Liver (tissue), 9 donors: ENCODE measurements around the gene MAP4K3. TPM values are rescaled to one million over a fixed set of nuclear protein-coding genes. Genes with fewer than 3 reads are reported as not detected.
A peak's percentile ranks its signal among the peaks of the same experiment; 100 is the strongest.

ENCODE experiments used
- DNase-seq: peaks from one replicate; pipeline ENCODE4 v3.0.0-alpha.2; 2017; ENCODE audit warnings: low spot score
- H3K27ac ChIP-seq, 2 donors: one replicate each; pipeline ENCODE4 v1.7.0; 2013; ENCODE audit warnings: inconsistent platforms in 2 of 2, low read length in 2 of 2, control low read depth in 1 of 2, low read depth in 1 of 2, mild to moderate bottlenecking in 1 of 2
- H3K27me3 ChIP-seq, 4 donors: one replicate each; pipeline versions ENCODE4 v1.6.1 to v1.7.0; 2013; ENCODE audit warnings: low read length in 3 of 4, inconsistent platforms in 1 of 4, mild to moderate bottlenecking in 1 of 4, moderate library complexity in 1 of 4; ENCODE audit not compliant: control insufficient read depth in 4 of 4, insufficient read depth in 4 of 4
- H3K36me3 ChIP-seq, 4 donors: one replicate each; pipeline versions ENCODE4 v1.6.1 to v1.7.0; 2013; ENCODE audit warnings: low read length in 3 of 4, mild to moderate bottlenecking in 3 of 4, low read depth in 1 of 4, moderate library complexity in 1 of 4; ENCODE audit not compliant: control insufficient read depth in 4 of 4, insufficient read depth in 3 of 4
- H3K4me1 ChIP-seq, 4 donors: one replicate each; pipeline versions ENCODE4 v1.6.1 to v1.7.0; 2013; ENCODE audit warnings: low read length in 3 of 4, mild to moderate bottlenecking in 3 of 4, moderate library complexity in 1 of 4; ENCODE audit not compliant: control insufficient read depth in 4 of 4, insufficient read depth in 4 of 4
- H3K4me3 ChIP-seq, 3 donors: one replicate each; pipeline versions ENCODE4 v1.6.1 to v1.7.0; 2013; ENCODE audit warnings: low read length in 3 of 3, control low read depth in 1 of 3, low read depth in 1 of 3, mild to moderate bottlenecking in 1 of 3
- H3K9ac ChIP-seq, 2 donors: one replicate each; pipeline ENCODE4 v1.7.0; 2013; ENCODE audit warnings: low read length in 2 of 2, mild to moderate bottlenecking in 2 of 2, moderate library complexity in 2 of 2, control low read depth in 1 of 2, low read depth in 1 of 2
- H3K9me3 ChIP-seq, 4 donors: one replicate each; pipeline versions ENCODE4 v1.6.1 to v1.7.0; 2013; ENCODE audit warnings: low read length in 3 of 4; ENCODE audit not compliant: control insufficient read depth in 4 of 4
- FOXA2 ChIP-seq: IDR thresholded peaks from 2 replicates; pipeline ENCODE4 v1.6.1; 2016; ENCODE audit warnings: antibody characterized with exemption
- HNF4G ChIP-seq: IDR thresholded peaks from 2 replicates; pipeline ENCODE4 v1.6.1; 2016; ENCODE audit warnings: antibody characterized with exemption
- NR2F2 ChIP-seq: IDR thresholded peaks from 2 replicates; pipeline ENCODE4 v1.6.1; 2016; ENCODE audit warnings: antibody characterized with exemption
- RAD21 ChIP-seq, 2 donors: IDR thresholded peaks; 2 replicates each; pipeline ENCODE4 v1.6.1; 2016; ENCODE audit warnings: antibody characterized with exemption in 2 of 2, mild to moderate bottlenecking in 2 of 2
- RXRA ChIP-seq, 2 donors: IDR thresholded peaks; 2 replicates each; pipeline ENCODE4 v1.6.1; 2017 to 2018; ENCODE audit warnings: antibody characterized with exemption in 2 of 2, mild to moderate bottlenecking in 1 of 2
- SP1 ChIP-seq: IDR thresholded peaks from 2 replicates; pipeline ENCODE4 v1.6.1; 2018; ENCODE audit warnings: antibody characterized with exemption, mild to moderate bottlenecking
- YY1 ChIP-seq: IDR thresholded peaks from 2 replicates; pipeline ENCODE4 v1.6.1; 2016; ENCODE audit warnings: antibody characterized with exemption, mild to moderate bottlenecking
- WGBS: extraction: QIAGEN DNeasy Blood & Tissue Kit; methylation state at CpG from one replicate; pipeline ENCODE4 v1.1.7; 2013; 5-methylcytosine and 5-hydroxymethylcytosine counted together
- polyA plus RNA-seq, 2 donors: library from polyadenylated mRNA; stranded (reverse) in 1 of 2; unstranded in 1 of 2; fragments of 200-250 nt in 1 of 2; fragments of >200 nt in 1 of 2; fragmentation: Nextera tagmentation in 1 of 2; extraction: Ambion mirVana in 1 of 2; gene quantifications; one replicate each; pipeline versions ENCODE4 v1.2.1 to v1.2.3, GENCODE V29; 2013 to 2015
- total RNA-seq, 2 donors: library from RNA; depleted of rRNA; stranded (reverse); fragments of >200 nt; gene quantifications; one replicate each; pipeline ENCODE4 v1.2.3, GENCODE V29; 2014
- TF ChIP-seq, protein P1 (sequence below): fragments of 150-350 bp; IDR thresholded peaks from 2 replicates; pipeline ENCODE4 v1.5.1; 2017; ENCODE audit warnings: improper control_type of control experiment, low read depth, low read length; ENCODE audit not compliant: missing input control
- TF ChIP-seq, protein P2 (sequence below): IDR thresholded peaks from 2 replicates; pipeline ENCODE4 v1.6.1; 2016; ENCODE audit warnings: antibody characterized with exemption
- TF ChIP-seq, protein P3 (sequence below): IDR thresholded peaks from 2 replicates; pipeline ENCODE4 v1.6.1; 2016; ENCODE audit warnings: antibody characterized with exemption
- donor health status: healthy.
- donor health status: healthy.
- donor health status: healthy.
- donor health status: healthy.
- donor health status: healthy.

Gene MAP4K3
- total RNA-seq = 10 to 100 TPM; 14.5 to 23.8 TPM
- 1 to 10 TPM; 6.2 to 7.3 TPM for polyA plus RNA-seq

DNA sequence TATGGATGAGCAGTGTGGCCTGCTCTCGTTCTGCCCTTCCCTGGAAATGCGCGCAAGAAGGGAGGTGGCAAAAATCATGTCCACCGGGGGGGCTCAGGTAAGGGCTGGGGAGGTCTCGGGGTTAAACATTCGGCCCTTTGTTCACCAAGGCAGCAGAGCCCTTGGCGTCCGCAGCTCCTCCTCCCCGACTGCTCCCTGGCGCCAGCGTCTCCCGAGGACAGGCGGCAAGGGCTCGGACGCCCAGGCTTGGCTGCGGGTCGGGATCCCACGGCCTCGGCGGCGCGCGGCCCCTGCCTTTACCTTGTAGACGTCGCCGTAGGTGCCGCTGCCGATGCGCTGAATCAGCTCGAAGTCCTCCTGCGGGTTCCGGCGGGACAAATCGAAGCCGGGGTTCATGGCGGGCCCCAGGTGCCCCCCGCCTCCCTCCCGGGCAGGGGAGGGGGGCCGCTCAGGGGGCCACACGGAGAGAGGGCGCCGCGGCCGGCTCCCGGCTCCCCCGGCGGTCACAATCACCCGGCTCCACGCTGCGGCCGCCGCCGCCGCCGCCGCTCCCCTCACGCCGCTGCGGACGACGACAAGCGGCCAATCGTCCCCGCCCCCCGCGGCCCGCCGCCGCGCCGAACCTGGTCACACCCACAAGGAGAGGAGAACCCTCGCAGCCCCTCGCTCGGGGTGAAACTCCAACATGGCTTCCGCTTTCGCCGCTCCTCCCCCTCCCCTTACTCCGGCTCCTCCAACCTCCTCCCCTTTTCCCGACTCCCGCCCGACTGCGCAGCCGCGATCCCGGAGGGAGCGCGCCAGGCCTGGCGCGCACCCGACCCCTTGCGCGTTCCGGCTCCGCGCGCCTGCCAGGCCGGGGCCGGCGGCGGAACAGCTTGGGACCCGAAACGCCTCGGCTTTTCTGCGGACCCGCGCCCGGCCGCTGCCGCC is at the start of gene MAP4K3:
Gene MAP4K3 (minus strand): TSS at position 694 of the 930 bp plus-strand sequence. CDS start 298 bp downstream, at position 396.
- H3K9ac ChIP-seq = peak within 1 kb of the TSS; percentile 78 to 91
- H3K27ac ChIP-seq = peak within 1 kb of the TSS; percentile 89 to 91
- under 1% methylated on average over 109 of the region's 109 CpGs for WGBS
- no peaks in the 10 kb centered on the region for H3K36me3 ChIP-seq
- H3K4me1 ChIP-seq = peaks cover 7 to 29% (median 20%) of the 10 kb centered on the region in 4 donors
- DNase-seq = peak; percentile 88
- no peaks in the 10 kb centered on the region for H3K9me3 ChIP-seq
- H3K4me3 ChIP-seq = peak within 1 kb of the TSS; percentile 89 to 98 (median 95)
- peak in 1 of 2 donors; percentile 9 for TF ChIP-seq RXRA (IDR thresholded peaks at IDR 0.05)
- peak; percentile 89 for TF ChIP-seq YY1
- TF ChIP-seq, protein P1, sequence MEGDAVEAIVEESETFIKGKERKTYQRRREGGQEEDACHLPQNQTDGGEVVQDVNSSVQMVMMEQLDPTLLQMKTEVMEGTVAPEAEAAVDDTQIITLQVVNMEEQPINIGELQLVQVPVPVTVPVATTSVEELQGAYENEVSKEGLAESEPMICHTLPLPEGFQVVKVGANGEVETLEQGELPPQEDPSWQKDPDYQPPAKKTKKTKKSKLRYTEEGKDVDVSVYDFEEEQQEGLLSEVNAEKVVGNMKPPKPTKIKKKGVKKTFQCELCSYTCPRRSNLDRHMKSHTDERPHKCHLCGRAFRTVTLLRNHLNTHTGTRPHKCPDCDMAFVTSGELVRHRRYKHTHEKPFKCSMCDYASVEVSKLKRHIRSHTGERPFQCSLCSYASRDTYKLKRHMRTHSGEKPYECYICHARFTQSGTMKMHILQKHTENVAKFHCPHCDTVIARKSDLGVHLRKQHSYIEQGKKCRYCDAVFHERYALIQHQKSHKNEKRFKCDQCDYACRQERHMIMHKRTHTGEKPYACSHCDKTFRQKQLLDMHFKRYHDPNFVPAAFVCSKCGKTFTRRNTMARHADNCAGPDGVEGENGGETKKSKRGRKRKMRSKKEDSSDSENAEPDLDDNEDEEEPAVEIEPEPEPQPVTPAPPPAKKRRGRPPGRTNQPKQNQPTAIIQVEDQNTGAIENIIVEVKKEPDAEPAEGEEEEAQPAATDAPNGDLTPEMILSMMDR = no peak
- peak in 1 of 2 donors; percentile 21 for TF ChIP-seq RAD21 (IDR thresholded peaks at IDR 0.05)
- peak; percentile 4 for TF ChIP-seq HNF4G
- TF ChIP-seq, protein P2, sequence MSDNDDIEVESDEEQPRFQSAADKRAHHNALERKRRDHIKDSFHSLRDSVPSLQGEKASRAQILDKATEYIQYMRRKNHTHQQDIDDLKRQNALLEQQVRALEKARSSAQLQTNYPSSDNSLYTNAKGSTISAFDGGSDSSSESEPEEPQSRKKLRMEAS = no peak
- TF ChIP-seq, protein P3, sequence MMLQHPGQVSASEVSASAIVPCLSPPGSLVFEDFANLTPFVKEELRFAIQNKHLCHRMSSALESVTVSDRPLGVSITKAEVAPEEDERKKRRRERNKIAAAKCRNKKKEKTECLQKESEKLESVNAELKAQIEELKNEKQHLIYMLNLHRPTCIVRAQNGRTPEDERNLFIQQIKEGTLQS = no peak
- no peak for TF ChIP-seq FOXA2
- peak; percentile 16 for TF ChIP-seq SP1
- H3K27me3 ChIP-seq = no peaks in the 10 kb centered on the region

DNA sequence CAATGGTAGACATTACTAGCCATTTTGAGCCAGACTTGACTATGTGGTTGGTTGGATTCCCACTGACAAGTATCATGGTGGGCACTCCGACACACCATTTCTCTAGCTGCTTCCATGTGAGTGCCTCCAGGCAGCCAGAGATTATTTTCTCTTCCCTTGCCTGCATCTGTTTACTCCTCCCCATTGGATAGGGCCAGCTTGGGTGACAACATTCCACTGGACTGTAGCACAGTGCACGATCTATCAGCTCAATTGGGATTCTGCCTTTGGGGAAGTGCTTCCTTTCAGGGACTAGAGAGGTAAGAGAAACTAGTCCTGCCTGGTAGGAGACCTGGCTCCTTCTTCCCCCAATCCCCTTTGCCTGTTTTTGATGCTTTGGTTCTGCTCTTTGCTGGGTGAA is 49.0 kb upstream of the MAP4K3 start:
- TF ChIP-seq, protein P3 = no peak
- no peak for TF ChIP-seq NR2F2

DNA sequence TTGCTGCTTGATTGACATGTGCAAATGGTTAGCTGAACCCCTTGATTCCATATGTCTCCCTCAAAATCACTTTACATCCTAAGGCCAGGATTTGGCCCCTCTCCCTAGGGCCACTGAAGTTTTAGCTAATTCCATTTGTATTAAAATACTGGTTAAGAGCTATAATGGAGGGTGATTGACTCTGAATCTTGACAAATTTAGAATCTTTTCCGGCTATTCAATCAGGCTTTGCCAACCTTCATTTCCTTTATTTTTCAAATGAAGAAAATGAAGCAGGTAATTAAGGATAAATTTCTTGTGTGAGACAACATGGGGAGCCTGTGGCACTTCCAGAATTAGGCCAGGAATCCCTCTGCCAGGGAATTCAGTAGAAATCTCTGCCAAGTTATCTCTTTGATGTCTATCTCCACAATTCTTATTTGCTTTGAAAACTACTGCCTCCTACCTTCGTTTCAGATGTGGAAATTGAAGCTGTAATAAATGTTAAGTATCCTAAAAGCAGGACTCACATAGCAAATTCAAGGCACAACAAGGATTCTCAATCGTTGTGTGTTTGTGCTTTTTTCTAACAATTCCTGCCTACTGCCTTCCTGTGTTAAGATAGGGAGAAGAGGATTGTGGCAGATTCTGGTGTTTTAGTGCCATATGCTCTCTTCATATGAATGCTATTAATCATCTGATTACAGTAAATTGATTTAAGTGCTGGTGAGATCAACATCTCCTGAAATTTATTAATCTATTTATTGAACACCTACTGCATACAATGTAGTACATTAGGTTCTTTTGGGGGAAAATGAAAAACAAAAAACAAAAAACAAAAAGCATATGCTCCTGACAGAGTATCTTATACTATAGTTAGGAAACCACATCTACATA is 47.8 kb upstream of the MAP4K3 start:
- no peak for TF ChIP-seq NR2F2
- TF ChIP-seq RAD21 (IDR thresholded peaks at IDR 0.05) = peak in 1 of 2 donors; percentile 30
- H3K9ac ChIP-seq = no peak overlapping the region
- 47% methylated on average over 3 of the region's 3 CpGs for WGBS

More for the DNA sequence above, 49.0 kb upstream of the MAP4K3 start:
- Histone ChIP-seq H3K4me1 (no peaks in the 10 kb centered on the region), H3K9me3 (no peaks in the 10 kb centered on the region), H3K36me3 (no peaks in the 10 kb centered on the region), H3K9ac (no peak overlapping the region), H3K27ac (no peak overlapping the region), H3K27me3 (no peaks in the 10 kb centered on the region), H3K4me3 (no peak overlapping the region)
- WGBS = 90% methylated on average over 2 of the region's 2 CpGs
- no peak for DNase-seq

More for the DNA sequence above, 47.8 kb upstream of the MAP4K3 start:
- no peaks in the 10 kb centered on the region for H3K4me1 ChIP-seq
- no peak overlapping the region for H3K27ac ChIP-seq
- H3K36me3 ChIP-seq = no peaks in the 10 kb centered on the region
- no peaks in the 10 kb centered on the region for H3K27me3 ChIP-seq
- no peak for DNase-seq
- no peaks in the 10 kb centered on the region for H3K9me3 ChIP-seq
- no peak overlapping the region for H3K4me3 ChIP-seq
